Measurements from ENCODE around the gene TRAPPC10. TPM values are rescaled to one million over a fixed set of nuclear protein-coding genes. Genes with fewer than 3 reads are reported as not detected.

TRAPPC10 gene
- total RNA-seq, 2 donors from 2014 or later, result 36.8 to 40.1 TPM

Other genes with a start within 250 kb of the TRAPPC10 start
- gene CSTB, start 236.0 kb upstream of the TRAPPC10 start, total RNA-seq, result 10 to 100 TPM; 50.0 to 54.5 TPM
- gene RRP1, start 222.7 kb upstream of the TRAPPC10 start, total RNA-seq, result 10 to 100 TPM; 36.4 to 36.7 TPM
- 10 to 100 TPM; 44.0 to 74.4 TPM for gene AGPAT3, start 147.1 kb upstream of the TRAPPC10 start, total RNA-seq
- 1 to 10 TPM; 9.1 to 9.6 TPM for gene PWP2, start 95.1 kb downstream of the TRAPPC10 start, total RNA-seq
- 10 to 100 TPM; 16.3 to 22.5 TPM for gene GATD3, start 121.4 kb downstream of the TRAPPC10 start, total RNA-seq
- gene ICOSLG, start 228.6 kb downstream of the TRAPPC10 start, total RNA-seq, result 1 to 10 TPM; 5.3 to 5.8 TPM
- gene DNMT3L, start 249.6 kb downstream of the TRAPPC10 start, total RNA-seq, result 1 to 10 TPM in 1 of 2 donors, not detected in 1; 1.3 TPM

Measured in endodermal cell (in vitro differentiated cells).